Esophagus muscularis mucosa (tissue), 3 donors: Measurements from ENCODE around the gene SLC9A1.

Experiments
- POLR2AphosphoS5 ChIP-seq, 2 donors: sonication (generic); formaldehyde crosslinking; IDR thresholded peaks; one replicate each; pipeline ENCODE4 v1.6.1; 2017; ENCODE audit warnings: antibody characterized with exemption in 2 of 2
- TF ChIP-seq, protein P1 (sequence below), 3 experiments: fragments of 200-600 bp in 2 of 3; fragments of 450-650 bp in 1 of 3; sonication (generic) in 2 of 3; IDR thresholded peaks; one replicate each; pipeline ENCODE4 v1.5.1; 2017 to 2019; ENCODE audit warnings: antibody characterized with exemption in 3 of 3, mild to moderate bottlenecking in 2 of 3, moderate library complexity in 1 of 3

DNA sequence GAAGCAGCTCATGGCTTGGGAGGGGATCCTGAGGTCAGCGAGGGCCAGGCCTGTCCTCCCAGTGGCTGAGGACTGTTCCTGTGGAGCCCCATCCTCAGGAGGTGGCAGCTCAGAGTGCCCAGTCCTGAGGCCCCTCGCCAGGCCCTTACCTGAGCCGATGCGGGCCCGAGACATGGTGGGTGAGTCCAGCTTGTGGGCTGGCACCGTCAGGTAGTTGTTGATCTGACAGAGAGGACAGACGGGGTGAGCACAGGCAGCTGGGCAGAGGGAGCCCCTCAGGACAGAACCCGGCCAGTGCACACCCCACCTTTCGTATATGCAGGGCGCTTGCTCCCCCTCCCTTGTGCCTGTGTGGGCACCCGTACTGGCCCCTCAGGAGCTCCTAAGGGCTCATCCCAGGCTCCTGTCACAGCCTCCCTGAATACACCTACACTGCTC lies 53.9 kb downstream of the SLC9A1 start:
- TF ChIP-seq, protein P1, sequence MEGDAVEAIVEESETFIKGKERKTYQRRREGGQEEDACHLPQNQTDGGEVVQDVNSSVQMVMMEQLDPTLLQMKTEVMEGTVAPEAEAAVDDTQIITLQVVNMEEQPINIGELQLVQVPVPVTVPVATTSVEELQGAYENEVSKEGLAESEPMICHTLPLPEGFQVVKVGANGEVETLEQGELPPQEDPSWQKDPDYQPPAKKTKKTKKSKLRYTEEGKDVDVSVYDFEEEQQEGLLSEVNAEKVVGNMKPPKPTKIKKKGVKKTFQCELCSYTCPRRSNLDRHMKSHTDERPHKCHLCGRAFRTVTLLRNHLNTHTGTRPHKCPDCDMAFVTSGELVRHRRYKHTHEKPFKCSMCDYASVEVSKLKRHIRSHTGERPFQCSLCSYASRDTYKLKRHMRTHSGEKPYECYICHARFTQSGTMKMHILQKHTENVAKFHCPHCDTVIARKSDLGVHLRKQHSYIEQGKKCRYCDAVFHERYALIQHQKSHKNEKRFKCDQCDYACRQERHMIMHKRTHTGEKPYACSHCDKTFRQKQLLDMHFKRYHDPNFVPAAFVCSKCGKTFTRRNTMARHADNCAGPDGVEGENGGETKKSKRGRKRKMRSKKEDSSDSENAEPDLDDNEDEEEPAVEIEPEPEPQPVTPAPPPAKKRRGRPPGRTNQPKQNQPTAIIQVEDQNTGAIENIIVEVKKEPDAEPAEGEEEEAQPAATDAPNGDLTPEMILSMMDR (IDR thresholded peaks at IDR 0.05), result no peak
- TF ChIP-seq POLR2AphosphoS5 (IDR thresholded peaks at IDR 0.05), result no peak
